H1 (cell line): ENCODE data around the gene TNFAIP1. TPM values are rescaled to one million over a fixed set of nuclear protein-coding genes. Genes with fewer than 3 reads are reported as not detected.

Source experiments
- CTCF ChIA-PET: fragments of 300-600 bp; sonication (Branson Sonifier 250); formaldehyde crosslinking; loops from one replicate; lab custom pipeline; 2021; ENCODE audit not compliant: partially characterized antibody; lab: Charles Lee
- POLR2A ChIA-PET: fragments of 300-600 bp; sonication (Branson Sonifier 250); formaldehyde crosslinking; loops from one replicate; lab custom pipeline; 2021; ENCODE audit warnings: inconsistent platforms; ENCODE audit not compliant: partially characterized antibody; lab: Charles Lee
- DNase-seq, 2 experiments: peaks; one replicate each; pipeline versions ENCODE4 v3.0.0 to v3.0.0-alpha.2; 2010 to 2022; ENCODE audit warnings: low spot score in 2 of 2, low read depth in 1 of 2, mixed read lengths in 1 of 2
- FAIRE-seq: peaks from 2 replicates; lab custom pipeline; 2011; peaks lifted over from hg19 to GRCh38; lab: Jason Lieb, UNC
- H2AFZ ChIP-seq: 2 replicates; pipeline ENCODE4 v1.8.1; 2012; ENCODE audit warnings: low read length, inconsistent platforms
- H2AK5ac ChIP-seq: 2 replicates; pipeline ENCODE4 v1.6.1; 2013; ENCODE audit warnings: low read depth, low read length
- H2BK120ac ChIP-seq: replicated peaks from 2 replicates; pipeline ENCODE3; 2013; ENCODE audit warnings: low read depth, low read length, inconsistent platforms
- H2BK12ac ChIP-seq: 2 replicates; pipeline ENCODE4 v1.6.1; 2013; ENCODE audit warnings: low read depth, low read length
- H2BK15ac ChIP-seq: 2 replicates; pipeline ENCODE4 v1.6.1; 2013; ENCODE audit warnings: low read length
- H2BK20ac ChIP-seq: 2 replicates; pipeline ENCODE4 v1.6.1; 2013; ENCODE audit warnings: low read length
- H2BK5ac ChIP-seq: 2 replicates; pipeline ENCODE4 v1.6.1; 2013; ENCODE audit warnings: low read depth, low read length
- H3K14ac ChIP-seq: 2 replicates; pipeline ENCODE4 v1.6.1; 2013; ENCODE audit warnings: inconsistent platforms; ENCODE audit not compliant: insufficient read length
- H3K18ac ChIP-seq: 2 replicates; pipeline ENCODE4 v1.6.1; 2013; ENCODE audit warnings: low read length; ENCODE audit errors: extremely low read depth
- H3K23ac ChIP-seq: 2 replicates; pipeline ENCODE4 v1.6.1; 2013; ENCODE audit warnings: inconsistent platforms; ENCODE audit not compliant: insufficient read length
- H3K23me2 ChIP-seq: 2 replicates; pipeline ENCODE4 v1.6.1; 2013; ENCODE audit warnings: low read depth, low read length
- H3K27ac ChIP-seq: 2 replicates; pipeline ENCODE4 v1.6.1; 2011; ENCODE audit warnings: low read depth, low read length, inconsistent platforms
- H3K27me3 ChIP-seq, 4 experiments: replicated peaks in 1 of 4; 1 replicate in 1 of 4; 2 replicates in 3 of 4; pipeline versions ENCODE4 v1.6.1 to v1.8.1; 2011 to 2013; ENCODE audit warnings: low read length in 3 of 4, mild to moderate bottlenecking in 3 of 4, inconsistent platforms in 2 of 4, mixed read lengths in 2 of 4, moderate library complexity in 1 of 4; ENCODE audit not compliant: control insufficient read depth in 3 of 4, insufficient read depth in 3 of 4; ENCODE audit errors: extremely low read depth in 1 of 4
- H3K36me3 ChIP-seq, 4 experiments: 2 replicates each; pipeline versions ENCODE4 v1.6.1 to v1.8.1; 2011 to 2013; ENCODE audit warnings: mild to moderate bottlenecking in 4 of 4, low read length in 3 of 4, moderate library complexity in 2 of 4, control low read depth in 1 of 4, inconsistent platforms in 1 of 4; ENCODE audit not compliant: insufficient read depth in 4 of 4, control insufficient read depth in 2 of 4
- H3K4ac ChIP-seq: replicated peaks from 2 replicates; pipeline ENCODE3; 2013; ENCODE audit warnings: low read length, low read depth, mixed read lengths, inconsistent platforms; ENCODE audit not compliant: insufficient read length
- H3K4me1 ChIP-seq, 4 experiments: replicated peaks in 1 of 4; 1 replicate in 1 of 4; 2 replicates in 3 of 4; pipeline versions ENCODE4 v1.6.1 to v1.8.1; 2011 to 2013; ENCODE audit warnings: low read length in 3 of 4, inconsistent platforms in 2 of 4, mixed read lengths in 1 of 4; ENCODE audit not compliant: insufficient read depth in 4 of 4, control insufficient read depth in 3 of 4
- H3K4me2 ChIP-seq, 2 experiments: 2 replicates each; pipeline versions ENCODE4 v1.6.1 to v1.8.1; 2011 to 2013; ENCODE audit warnings: low read depth in 2 of 2, low read length in 2 of 2, control low read depth in 1 of 2, inconsistent platforms in 1 of 2, mild to moderate bottlenecking in 1 of 2; ENCODE audit not compliant: insufficient read depth in 1 of 2
- H3K4me3 ChIP-seq, 4 experiments: fragments of 200-600, 300-600 bp in 1 of 4; sonication (generic), shearing (Covaris generic), sonication (Bioruptor Twin) in 1 of 4; 2 replicates each; pipeline versions ENCODE4 v1.5.1 to v1.8.1; 2011 to 2016; ENCODE audit warnings: low read length in 4 of 4, low read depth in 3 of 4, control low read depth in 2 of 4, inconsistent platforms in 2 of 4, mild to moderate bottlenecking in 2 of 4, mixed read lengths in 1 of 4, moderate library complexity in 1 of 4; ENCODE audit not compliant: insufficient read depth in 2 of 4; ENCODE audit errors: extremely low read depth in 1 of 4
- H3K56ac ChIP-seq: replicated peaks from 2 replicates; pipeline ENCODE3; 2013; ENCODE audit warnings: low read depth, mild to moderate bottlenecking, mixed read lengths, low read length, inconsistent platforms; ENCODE audit not compliant: insufficient read length
- H3K79me1 ChIP-seq: 2 replicates; pipeline ENCODE4 v1.6.1; 2013; ENCODE audit warnings: low read depth, low read length, control low read depth
- H3K79me2 ChIP-seq, 2 experiments: 2 replicates each; pipeline versions ENCODE4 v1.6.1 to v1.8.1; 2012 to 2013; ENCODE audit warnings: low read length in 2 of 2, mild to moderate bottlenecking in 2 of 2, inconsistent platforms in 1 of 2; ENCODE audit not compliant: insufficient read depth in 2 of 2, control insufficient read depth in 1 of 2
- H3K9ac ChIP-seq, 4 experiments: replicated peaks in 1 of 4; 1 replicate in 1 of 4; 2 replicates in 3 of 4; pipeline versions ENCODE4 v1.6.1 to v1.8.1; 2011 to 2013; ENCODE audit warnings: low read depth in 3 of 4, low read length in 3 of 4, control low read depth in 2 of 4, mild to moderate bottlenecking in 2 of 4, moderate library complexity in 2 of 4, inconsistent platforms in 1 of 4; ENCODE audit errors: extremely low read depth in 1 of 4
- H3K9me3 ChIP-seq, 2 experiments: 2 replicates each; pipeline versions ENCODE4 v1.6.1 to v1.8.1; 2012 to 2013; ENCODE audit warnings: mild to moderate bottlenecking in 2 of 2, moderate library complexity in 2 of 2, control low read depth in 1 of 2, inconsistent platforms in 1 of 2, low read depth in 1 of 2, low read length in 1 of 2, mixed read lengths in 1 of 2; ENCODE audit not compliant: insufficient read depth in 2 of 2
- H4K20me1 ChIP-seq, 2 experiments: replicated peaks in 1 of 2; 2 replicates each; pipeline versions ENCODE3 to v1.8.1; 2011 to 2013; ENCODE audit warnings: inconsistent platforms in 2 of 2, low read length in 2 of 2, mild to moderate bottlenecking in 1 of 2; ENCODE audit not compliant: insufficient read depth in 2 of 2, control insufficient read depth in 1 of 2
- H4K5ac ChIP-seq: 2 replicates; pipeline ENCODE4 v1.6.1; 2013; ENCODE audit warnings: low read length, low read depth, mixed read lengths, inconsistent platforms; ENCODE audit not compliant: insufficient read length
- H4K8ac ChIP-seq: 2 replicates; pipeline ENCODE4 v1.8.0; 2013; ENCODE audit warnings: mild to moderate bottlenecking, moderate library complexity, low read length, inconsistent platforms; ENCODE audit not compliant: insufficient read depth; ENCODE audit errors: extremely low read depth
- H4K91ac ChIP-seq: replicated peaks from 2 replicates; pipeline ENCODE3; 2013; ENCODE audit warnings: low read length, mixed read lengths, inconsistent platforms; ENCODE audit not compliant: insufficient read length
- EGR1 ChIP-seq: IDR thresholded peaks from 2 replicates; pipeline ENCODE4 v1.6.1; 2011; ENCODE audit warnings: low read depth, low read length, borderline replicate concordance
- EP300 ChIP-seq, 2 experiments: IDR thresholded peaks; 1 replicate in 1 of 2; 2 replicates in 1 of 2; pipeline ENCODE4 v1.6.1; 2011 to 2012; ENCODE audit warnings: low read depth in 2 of 2, low read length in 2 of 2, mild to moderate bottlenecking in 2 of 2, borderline replicate concordance in 1 of 2, inconsistent platforms in 1 of 2, moderate library complexity in 1 of 2
- GABPA ChIP-seq: IDR thresholded peaks from 2 replicates; pipeline ENCODE4 v1.6.1; 2011; ENCODE audit warnings: mild to moderate bottlenecking, low read length, moderate library complexity, borderline replicate concordance; ENCODE audit not compliant: insufficient read depth
- PHF8 ChIP-seq: fragments of 200-600 bp; sonication (generic); conservative IDR thresholded peaks from 2 replicates; pipeline ENCODE4 v1.7.1; 2012; ENCODE audit warnings: low read depth, mild to moderate bottlenecking, inconsistent platforms, low read length, moderate library complexity
- SIX5 ChIP-seq: IDR thresholded peaks from 2 replicates; pipeline ENCODE4 v1.6.1; 2011; ENCODE audit warnings: mild to moderate bottlenecking, low read depth, low read length
- SP1 ChIP-seq: IDR thresholded peaks from 2 replicates; pipeline ENCODE4 v1.6.1; 2011; ENCODE audit warnings: low read depth, low read length
- SP4 ChIP-seq: IDR thresholded peaks from 2 replicates; pipeline ENCODE4 v1.6.1; 2012; ENCODE audit warnings: low read length, inconsistent platforms
- TCF12 ChIP-seq: IDR thresholded peaks from 2 replicates; pipeline ENCODE4 v1.6.1; 2011; ENCODE audit warnings: low read depth, mild to moderate bottlenecking, low read length
- YY1 ChIP-seq: IDR thresholded peaks from 2 replicates; pipeline ENCODE4 v1.6.1; 2011; ENCODE audit warnings: low read depth, mild to moderate bottlenecking, low read length
- WGBS, 2 experiments: shearing (Covaris generic) in 1 of 2; methylation state at CpG; one replicate each; pipeline versions ENCODE4 v1.1.6 to v1.1.7; 2013 to 2015; ENCODE audit warnings: low lambda C conversion rate in 2 of 2, mixed read lengths in 2 of 2, inconsistent platforms in 1 of 2, low coverage in 1 of 2, missing lambda C conversion rate in 1 of 2; ENCODE audit not compliant: insufficient replicate concordance in 2 of 2, insufficient coverage in 1 of 2, insufficient read length in 1 of 2; ENCODE audit errors: extremely low coverage in 1 of 2, missing lambda C conversion rate in 1 of 2; 5-methylcytosine and 5-hydroxymethylcytosine counted together
- polyA plus RNA-seq, 7 experiments: library from polyadenylated mRNA; depleted of rRNA in 3 of 7; stranded (reverse) in 5 of 7; unstranded in 2 of 7; fragments of >200 nt in 5 of 7; fragments of 200-250 nt in 2 of 7; gene quantifications; 1 replicate in 5 of 7; 2 replicates in 1 of 7; 4 replicates in 1 of 7; pipeline versions ENCODE4 v1.2.1 to v1.2.3, GENCODE V29; 2011 to 2013; ENCODE audit warnings: missing spikeins in 2 of 7, mixed read lengths in 2 of 7
- total RNA-seq: library from RNA; stranded (reverse); fragmentation: NEBNext Ultra II Directional; extraction: Animal tissue kit (Norgen Biotek cat#: 25700); gene quantifications from 2 replicates; pipeline ENCODE4 v1.2.1, GENCODE V29; 2021
- TF ChIP-seq, protein P1 (sequence below): IDR thresholded peaks from 2 replicates; pipeline ENCODE4 v1.6.1; 2012; ENCODE audit warnings: low read length, inconsistent platforms
- TF ChIP-seq, protein P2 (sequence below): IDR thresholded peaks from 2 replicates; pipeline ENCODE4 v1.6.1; 2011; ENCODE audit warnings: low read depth, mild to moderate bottlenecking, low read length; ENCODE audit not compliant: insufficient read depth

The TNFAIP1 gene
- total and polyA plus RNA-seq, 2 of the 8 experiments (the other 6 are each of a cell fraction or from before 2014, with no cell fraction given), result 16.9 to 19.5 TPM

DNA sequence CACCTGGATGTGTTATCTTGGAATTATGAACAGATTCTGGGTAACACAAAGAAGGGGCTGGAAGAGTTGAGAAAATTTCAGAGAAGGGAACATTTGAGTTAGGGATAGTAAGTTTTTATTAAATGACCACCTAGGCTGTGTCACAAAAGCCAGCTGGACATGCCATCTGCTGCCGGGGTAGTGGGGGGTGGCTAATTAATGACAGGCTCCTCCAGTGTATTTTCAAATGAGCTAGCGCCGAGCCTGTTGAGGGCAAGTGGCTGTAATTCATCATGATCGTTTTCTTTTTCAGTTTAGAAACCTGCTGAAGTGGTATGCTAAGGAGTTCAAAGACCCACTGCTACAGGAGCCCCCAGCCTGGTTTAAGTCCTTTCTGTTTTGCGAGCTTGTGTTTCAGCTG is 10.3 kb upstream of the TNFAIP1 start:
- peaks cover 6 to 22% of the 10 kb centered on the region in 2 experiments for H4K20me1 ChIP-seq
- peaks cover 2% of the 10 kb centered on the region; the same call in 1 of the 2 replicates for H3K23me2 ChIP-seq
- peaks cover 10 to 44% (median 32%) of the 10 kb centered on the region in 4 experiments for H3K36me3 ChIP-seq
- H3K56ac ChIP-seq, result no peak overlapping the region
- no peak overlapping the region for H4K8ac ChIP-seq
- ChIA-PET POLR2A (interaction anchor here (0.7 to 2.1 kb wide), 6 partner anchors 10 to 73 kb away, joined by 3 to 8 read pairs (median 4); partner anchors contain the start of genes IFT20, POLDIP2, TNFAIP1 and VTN), CTCF (interaction anchor here (1.3 kb wide), 1 partner anchor 8 kb away, joined by 4 read pairs; no protein-coding TSS in a partner anchor)
- no peak overlapping the region for H3K4me3 ChIP-seq
- H3K14ac ChIP-seq, result no peak overlapping the region
- H3K23ac ChIP-seq, result no peak overlapping the region
- H2AFZ ChIP-seq, result no peak overlapping the region
- H3K4me2 ChIP-seq, result no peak overlapping the region
- peak in 1 of 2 experiments; percentile 19 for DNase-seq
- no peaks in the 10 kb centered on the region for H3K9me3 ChIP-seq
- H2BK15ac ChIP-seq, result no peak overlapping the region
- H3K4ac ChIP-seq, result no peak overlapping the region
- peaks cover 0 to 7% (median 3%) of the 10 kb centered on the region in 4 experiments; a peak in 2 of 7 replicates for H3K4me1 ChIP-seq
- no peaks in the 10 kb centered on the region for H3K27me3 ChIP-seq
- H2BK120ac ChIP-seq, result no peak overlapping the region
- no peak overlapping the region for H2AK5ac ChIP-seq
- H3K79me2 ChIP-seq, result peaks cover 33 to 66% of the 10 kb centered on the region in 2 experiments
- no peak overlapping the region for H2BK5ac ChIP-seq
- no peak overlapping the region for H2BK12ac ChIP-seq
- 0 out of 2 replicates have a peak, but pooled peaks cover 4% of the 10 kb centered on the region for H3K79me1 ChIP-seq
- H3K27ac ChIP-seq, result no peak overlapping the region
- no peak overlapping the region for H4K5ac ChIP-seq
- no peak overlapping the region for H3K9ac ChIP-seq
- no peak overlapping the region for H4K91ac ChIP-seq
- 95% methylated on average over 5 of the region's 5 CpGs; no CpG with 5 or more reads in 1 of the 2 experiments for WGBS, 2 experiments
- no peak for FAIRE-seq
- H2BK20ac ChIP-seq, result no peak overlapping the region
- no peak overlapping the region for H3K18ac ChIP-seq
- TF ChIP-seq SIX5 (no peak), SP4 (no peak), TCF12 (no peak), EGR1 (no peak), GABPA (no peak), YY1 (no peak), PHF8 (no peak), EP300 (IDR thresholded peaks at IDR 0.05; ENCODE audit: borderline replicate concordance in 1 of 2, low read depth in 2 of 2, low read length in 2 of 2) (no peak), SP1 (no peak)
- TF ChIP-seq, protein P1, sequence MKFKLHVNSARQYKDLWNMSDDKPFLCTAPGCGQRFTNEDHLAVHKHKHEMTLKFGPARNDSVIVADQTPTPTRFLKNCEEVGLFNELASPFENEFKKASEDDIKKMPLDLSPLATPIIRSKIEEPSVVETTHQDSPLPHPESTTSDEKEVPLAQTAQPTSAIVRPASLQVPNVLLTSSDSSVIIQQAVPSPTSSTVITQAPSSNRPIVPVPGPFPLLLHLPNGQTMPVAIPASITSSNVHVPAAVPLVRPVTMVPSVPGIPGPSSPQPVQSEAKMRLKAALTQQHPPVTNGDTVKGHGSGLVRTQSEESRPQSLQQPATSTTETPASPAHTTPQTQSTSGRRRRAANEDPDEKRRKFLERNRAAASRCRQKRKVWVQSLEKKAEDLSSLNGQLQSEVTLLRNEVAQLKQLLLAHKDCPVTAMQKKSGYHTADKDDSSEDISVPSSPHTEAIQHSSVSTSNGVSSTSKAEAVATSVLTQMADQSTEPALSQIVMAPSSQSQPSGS, result no peak
- TF ChIP-seq, protein P2, sequence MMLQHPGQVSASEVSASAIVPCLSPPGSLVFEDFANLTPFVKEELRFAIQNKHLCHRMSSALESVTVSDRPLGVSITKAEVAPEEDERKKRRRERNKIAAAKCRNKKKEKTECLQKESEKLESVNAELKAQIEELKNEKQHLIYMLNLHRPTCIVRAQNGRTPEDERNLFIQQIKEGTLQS, result no peak
